HG03095 (cell line): ENCODE data around the gene RPP38.

ENCODE experiments used
- ATAC-seq: cut with Tn5 transposase; IDR thresholded peaks from one replicate; pipeline ENCODE4 v1.9.1; 2021; ENCODE audit warnings: moderate library complexity; ENCODE audit not compliant: unreplicated experiment

The RPP38 gene

GRCh38 chr10:15097011-15097812, at the start of gene RPP38:
Gene RPP38 (plus strand): TSS chr10:15097355. CDS start chr10:15103315, 5,960 bp downstream.
- ATAC-seq, result peak; percentile 86

- ATAC-seq, result no peak
Observed at GRCh38 chr10:15049533-15049932, 47.6 kb upstream of the RPP38 start.

GRCh38 chr10:15052121-15052520, 45.0 kb upstream of the RPP38 start:
- no peak for ATAC-seq

GRCh38 chr10:15053061-15053460, 44.1 kb upstream of the RPP38 start:
- no peak for ATAC-seq

GRCh38 chr10:15058689-15059088, 38.5 kb upstream of the RPP38 start:
- ATAC-seq, result no peak

- no peak for ATAC-seq
Observed at GRCh38 chr10:15059914-15060313, 37.2 kb upstream of the RPP38 start.

- no peak for ATAC-seq
Observed at GRCh38 chr10:15060638-15061037, 36.5 kb upstream of the RPP38 start.

DNA sequence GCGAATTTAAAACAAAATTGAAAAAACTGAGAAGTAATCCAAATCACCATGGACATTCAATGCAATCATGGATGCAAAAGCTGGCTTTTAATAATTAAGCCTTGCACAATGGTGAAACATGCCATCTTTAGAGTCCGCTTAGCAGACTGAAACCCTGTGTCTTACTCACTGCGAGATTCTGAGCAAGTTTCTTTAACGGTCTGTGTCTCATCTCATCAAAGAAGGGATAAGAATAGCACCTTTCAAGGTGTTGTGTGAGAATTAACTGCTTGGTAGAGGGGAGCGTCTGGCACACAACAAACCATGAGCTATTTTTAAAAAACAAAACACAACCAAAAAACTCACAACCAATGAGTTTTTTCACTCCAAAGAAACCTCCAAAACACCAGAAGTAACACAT, 30.0 kb upstream of the RPP38 start:
- ATAC-seq, result no peak

- no peak for ATAC-seq
Observed at GRCh38 chr10:15068802-15069201, 28.4 kb upstream of the RPP38 start.

DNA sequence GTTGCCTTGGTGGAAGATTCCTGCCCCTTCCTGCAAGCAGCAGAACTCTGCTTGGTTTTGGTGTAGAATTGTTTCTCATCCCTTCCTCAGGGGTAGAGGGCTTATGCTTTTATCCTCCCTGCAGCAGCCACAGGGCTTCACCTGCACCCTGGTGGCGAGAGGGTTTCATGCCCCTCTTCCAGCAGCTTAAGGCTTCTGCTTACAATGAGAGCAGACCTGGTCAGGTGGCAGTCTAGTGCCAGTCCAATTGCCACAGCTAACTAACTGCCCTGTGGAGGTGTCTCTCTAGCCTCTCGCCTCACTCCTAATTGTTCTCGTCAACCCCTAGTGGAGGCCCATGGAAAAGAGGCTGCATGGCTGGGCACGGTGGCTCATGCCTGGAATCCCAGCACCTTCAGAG, 27.9 kb upstream of the RPP38 start:
- ATAC-seq, result no peak

DNA sequence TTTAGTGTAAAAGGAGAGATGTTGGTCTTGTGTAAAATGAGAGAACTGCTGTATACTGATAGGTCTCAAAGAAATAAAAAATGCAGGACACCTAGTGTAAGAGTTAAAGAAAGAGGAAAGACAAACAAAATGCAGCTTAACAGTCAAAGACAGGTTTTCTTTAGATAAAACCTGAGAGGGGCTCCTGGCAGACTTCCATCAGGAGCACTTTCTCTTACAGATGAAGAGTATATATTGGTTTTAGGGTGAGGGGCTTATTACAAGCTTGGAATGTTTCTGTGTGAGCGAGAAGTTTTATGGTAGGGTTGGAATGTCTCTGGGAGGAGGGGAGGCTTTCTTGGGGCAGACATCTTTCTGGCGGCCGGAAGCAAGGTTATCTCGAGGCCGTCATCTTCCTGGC, 24.8 kb upstream of the RPP38 start:
- no peak for ATAC-seq

- no peak for ATAC-seq
Observed at GRCh38 chr10:15075421-15075820, 21.7 kb upstream of the RPP38 start.

DNA sequence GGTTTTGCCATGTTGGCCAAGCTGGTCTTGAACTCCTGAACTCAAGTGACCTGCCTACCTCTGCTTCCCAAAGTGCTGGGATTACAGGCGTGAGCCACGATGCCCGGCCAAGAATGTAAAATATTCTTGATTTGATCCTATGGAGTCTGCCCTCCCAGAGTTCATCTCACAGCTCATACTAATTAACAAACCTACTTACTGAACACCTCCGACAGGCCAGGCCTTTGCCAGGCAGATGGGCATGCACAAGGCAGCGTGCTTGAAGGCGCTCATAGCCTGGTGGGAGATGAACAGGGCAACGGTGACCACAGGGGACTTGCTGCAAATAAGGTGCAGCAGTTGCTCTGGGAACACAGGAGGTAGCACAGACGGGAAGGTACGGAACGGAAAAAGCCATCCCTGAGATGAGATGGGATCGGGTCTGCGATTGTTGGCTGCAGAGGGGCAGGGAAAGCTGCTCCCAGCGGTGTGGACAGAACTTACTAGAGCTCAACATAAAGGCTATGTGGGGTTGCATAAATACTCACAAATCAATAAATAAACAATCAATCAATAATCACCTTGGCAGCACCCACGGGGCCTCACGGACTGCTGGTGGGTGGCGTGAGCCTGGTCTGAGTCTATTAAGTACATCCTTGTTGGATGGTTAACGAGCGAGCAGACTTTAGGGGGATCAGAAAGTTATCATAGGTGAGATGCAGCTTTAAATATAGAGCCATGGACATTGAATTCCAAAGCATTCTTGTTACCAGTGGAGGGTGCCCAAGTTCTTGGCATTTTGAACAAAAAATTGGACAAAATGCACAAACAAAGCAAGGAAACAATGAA, 13.3 kb upstream of the RPP38 start:
- ATAC-seq, result no peak

GRCh38 chr10:15084502-15084922, 12.6 kb upstream of the RPP38 start:
- ATAC-seq, result no peak

DNA sequence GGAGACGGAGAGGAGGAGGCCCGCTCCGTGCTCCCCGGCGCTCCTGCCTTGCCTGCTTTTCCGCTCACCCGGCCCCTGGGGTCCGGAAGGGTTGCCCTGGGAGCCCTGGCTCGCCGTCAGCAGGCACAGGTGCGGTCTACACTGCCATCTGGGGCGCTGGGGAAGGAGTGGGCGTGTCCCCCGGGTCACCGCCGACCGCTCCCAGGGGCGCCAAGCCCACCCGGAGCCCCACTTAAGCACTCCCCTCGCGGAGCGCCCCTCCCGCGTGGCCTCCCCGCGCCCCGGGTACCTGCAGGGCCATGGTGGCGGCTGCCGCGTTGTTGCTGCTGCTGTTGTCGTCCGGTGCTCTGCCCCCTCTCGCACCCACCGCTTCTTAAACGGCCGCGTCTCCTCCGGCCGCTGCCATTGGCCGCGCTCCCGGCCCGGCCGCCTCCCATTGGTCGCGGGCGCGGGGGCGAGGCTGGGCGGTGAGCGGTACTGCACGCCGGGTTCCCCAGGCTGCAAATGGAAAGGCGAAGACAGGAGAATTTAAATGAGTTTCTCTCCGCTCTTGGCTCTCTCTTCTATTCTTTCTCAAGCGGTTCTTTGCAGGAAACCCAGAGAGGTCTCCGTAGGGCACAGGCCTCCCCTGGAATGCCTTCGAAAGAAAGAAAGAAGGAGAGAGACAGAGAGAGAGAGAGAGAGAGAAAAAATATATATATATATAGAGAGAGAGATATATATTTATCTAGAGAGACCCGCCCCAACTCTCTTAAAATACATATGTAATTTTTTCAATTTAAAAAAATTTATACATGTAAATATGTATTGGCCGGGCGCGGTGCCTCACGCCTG, 8.5 kb upstream of the RPP38 start, which contains the start of gene ACBD7:
Gene ACBD7 (minus strand): TSS at position 349 of the 834 bp plus-strand sequence. CDS start 48 bp downstream, at position 301.
- ATAC-seq, result peak; percentile 99

DNA sequence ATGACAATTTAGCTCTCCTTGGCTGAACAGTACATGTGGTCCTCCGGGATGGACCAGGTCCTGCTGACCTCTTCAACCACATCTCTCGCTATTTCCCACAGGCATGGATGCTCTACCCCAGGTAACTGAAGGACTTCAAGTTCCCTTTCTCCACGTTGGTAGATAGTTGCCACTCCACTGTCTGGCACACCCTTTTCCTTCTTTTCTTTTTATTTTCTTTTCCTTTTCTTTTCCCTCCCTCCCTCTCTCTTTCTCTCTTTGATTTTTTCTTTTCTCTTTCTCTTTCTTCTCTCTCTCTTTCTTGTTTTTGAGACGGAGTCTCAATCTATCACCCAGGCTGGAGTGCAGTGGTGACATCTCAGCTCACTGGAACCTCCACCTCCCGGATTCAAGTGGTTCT, 5.7 kb upstream of the RPP38 start:
- ATAC-seq, result no peak

DNA sequence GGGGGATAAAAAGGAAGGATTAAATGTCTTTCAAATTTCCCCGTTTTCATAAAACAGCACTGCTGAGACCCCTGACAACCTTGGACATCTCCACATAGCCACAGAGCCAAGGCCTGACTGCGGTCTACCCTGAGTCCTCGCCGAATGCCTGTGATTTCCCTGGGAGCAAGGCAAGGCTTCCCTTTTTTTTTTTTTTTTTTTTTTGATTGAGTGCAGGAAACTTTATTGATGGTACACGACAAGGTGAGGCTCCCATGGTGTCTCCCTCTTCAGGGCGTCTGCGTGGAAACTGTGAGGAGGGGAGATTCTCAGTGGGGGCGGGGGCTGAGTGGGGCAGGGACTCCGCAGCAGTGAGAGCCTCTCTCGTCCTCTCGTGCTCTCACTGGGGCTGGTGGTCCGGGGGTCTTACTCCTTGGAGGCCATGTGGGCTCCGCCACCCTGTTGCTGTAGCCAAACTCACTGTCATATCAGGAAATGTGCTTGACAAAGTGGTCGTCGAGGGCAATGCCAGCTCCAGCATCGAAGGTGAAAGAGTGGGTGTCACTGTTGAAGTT, 4.2 kb upstream of the RPP38 start:
- no peak for ATAC-seq

GRCh38 chr10:15096661-15097010, 519 bp upstream of the RPP38 start:
- peak; percentile 8 for ATAC-seq

- ATAC-seq, result no peak
Observed at GRCh38 chr10:15099886-15100285, 2.7 kb downstream of the RPP38 start.

DNA sequence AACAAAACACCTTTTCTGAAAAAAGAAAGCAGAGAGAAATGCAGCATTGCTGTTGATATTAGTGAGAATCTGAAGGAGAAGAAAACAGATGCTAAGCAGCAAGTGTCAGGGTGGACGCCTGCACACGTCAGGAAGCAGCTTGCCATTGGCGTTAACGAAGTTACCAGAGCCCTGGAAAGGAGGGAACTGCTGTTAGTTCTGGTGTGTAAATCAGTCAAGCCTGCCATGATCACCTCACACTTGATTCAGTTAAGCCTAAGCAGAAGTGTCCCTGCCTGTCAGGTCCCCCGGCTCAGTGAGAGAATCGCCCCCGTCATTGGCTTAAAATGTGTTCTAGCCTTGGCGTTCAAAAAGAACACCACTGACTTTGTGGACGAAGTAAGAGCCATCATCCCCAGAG, 6.4 kb downstream of the RPP38 start:
- no peak for ATAC-seq
